HFFc6 (cell line): Measurements from ENCODE around the gene KDM6A. TPM values are rescaled to one million over a fixed set of nuclear protein-coding genes. Genes with fewer than 3 reads are reported as not detected.

ENCODE experiments used
- DNase-seq: peaks from one replicate; pipeline ENCODE4 v3.0.0-alpha.2; 2018
- H3K27ac Mint-ChIP-seq: 2 replicates; pipeline ENCODE4 v1.8.0; 2020; ENCODE audit warnings: mild to moderate bottlenecking, mixed read lengths
- H3K27me3 Mint-ChIP-seq: 2 replicates; pipeline ENCODE4 v1.8.0; 2021; ENCODE audit warnings: mild to moderate bottlenecking, moderate library complexity, mixed read lengths; ENCODE audit not compliant: insufficient read depth
- H3K36me3 Mint-ChIP-seq: 2 replicates; pipeline ENCODE4 v1.8.0; 2021; ENCODE audit warnings: low read depth, mixed read lengths
- H3K4me1 Mint-ChIP-seq: 2 replicates; pipeline ENCODE4 v1.8.0; 2020; ENCODE audit warnings: low read depth, mixed read lengths
- H3K4me3 Mint-ChIP-seq: 2 replicates; pipeline ENCODE4 v1.8.0; 2020; ENCODE audit warnings: mild to moderate bottlenecking, moderate library complexity, mixed read lengths
- H3K9me3 Mint-ChIP-seq: 2 replicates; pipeline ENCODE4 v1.8.0; 2020; ENCODE audit warnings: mild to moderate bottlenecking, mixed read lengths
- total RNA-seq, 6 experiments: library from RNA; stranded (reverse); fragmentation: NEBNext Ultra II Directional; extraction: Animal tissue kit (Norgen Biotek cat#: 25700); gene quantifications; 2 replicates in 1 of 6; 3 replicates in 5 of 6; pipeline ENCODE4 v1.2.3, GENCODE V29; 2021
- TF ChIP-seq, protein P1 (sequence below): fragments of 200-600 bp; sonication (generic); IDR thresholded peaks from 2 replicates; pipeline ENCODE4 v1.5.0; 2021; ENCODE audit warnings: antibody characterized with exemption, mild to moderate bottlenecking

KDM6A gene
- total RNA-seq, 6 experiments from 2014 or later = 6.4 to 14.3 (median 9.0) TPM

DNA sequence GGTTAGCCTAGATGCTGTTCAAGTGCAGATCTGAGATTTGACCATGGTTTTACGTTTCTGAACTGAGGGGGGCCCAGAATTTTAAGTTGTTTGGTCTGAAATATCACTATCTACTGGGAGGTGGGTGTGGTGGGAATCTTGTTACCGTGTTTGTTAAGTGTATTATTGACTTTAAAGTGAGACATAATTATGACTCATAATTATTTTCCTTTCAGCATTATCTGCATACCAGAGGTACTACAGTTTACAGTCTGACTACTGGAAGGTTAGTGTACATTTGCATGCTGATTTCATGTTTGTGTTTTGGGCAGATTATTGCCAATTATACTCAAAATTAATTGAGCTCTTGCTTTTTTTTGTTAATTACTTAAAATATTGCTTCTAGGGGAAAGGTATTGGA is 101.5 kb downstream of the KDM6A start:
- peaks cover 18% of the 10 kb centered on the region for H3K36me3 Mint-ChIP-seq
- no peaks in the 10 kb centered on the region for H3K9me3 Mint-ChIP-seq
- peaks cover 1% of the 10 kb centered on the region; the same call in 1 of the 2 replicates for H3K27me3 Mint-ChIP-seq
- TF ChIP-seq, protein P1, sequence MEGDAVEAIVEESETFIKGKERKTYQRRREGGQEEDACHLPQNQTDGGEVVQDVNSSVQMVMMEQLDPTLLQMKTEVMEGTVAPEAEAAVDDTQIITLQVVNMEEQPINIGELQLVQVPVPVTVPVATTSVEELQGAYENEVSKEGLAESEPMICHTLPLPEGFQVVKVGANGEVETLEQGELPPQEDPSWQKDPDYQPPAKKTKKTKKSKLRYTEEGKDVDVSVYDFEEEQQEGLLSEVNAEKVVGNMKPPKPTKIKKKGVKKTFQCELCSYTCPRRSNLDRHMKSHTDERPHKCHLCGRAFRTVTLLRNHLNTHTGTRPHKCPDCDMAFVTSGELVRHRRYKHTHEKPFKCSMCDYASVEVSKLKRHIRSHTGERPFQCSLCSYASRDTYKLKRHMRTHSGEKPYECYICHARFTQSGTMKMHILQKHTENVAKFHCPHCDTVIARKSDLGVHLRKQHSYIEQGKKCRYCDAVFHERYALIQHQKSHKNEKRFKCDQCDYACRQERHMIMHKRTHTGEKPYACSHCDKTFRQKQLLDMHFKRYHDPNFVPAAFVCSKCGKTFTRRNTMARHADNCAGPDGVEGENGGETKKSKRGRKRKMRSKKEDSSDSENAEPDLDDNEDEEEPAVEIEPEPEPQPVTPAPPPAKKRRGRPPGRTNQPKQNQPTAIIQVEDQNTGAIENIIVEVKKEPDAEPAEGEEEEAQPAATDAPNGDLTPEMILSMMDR = no peak
- no peak overlapping the region for H3K4me3 Mint-ChIP-seq
- peaks cover 21% of the 10 kb centered on the region for H3K4me1 Mint-ChIP-seq
- H3K27ac Mint-ChIP-seq = peak overlapping the region; percentile 34; the same call in 1 of the 2 replicates
- DNase-seq = peak; percentile 8

DNA sequence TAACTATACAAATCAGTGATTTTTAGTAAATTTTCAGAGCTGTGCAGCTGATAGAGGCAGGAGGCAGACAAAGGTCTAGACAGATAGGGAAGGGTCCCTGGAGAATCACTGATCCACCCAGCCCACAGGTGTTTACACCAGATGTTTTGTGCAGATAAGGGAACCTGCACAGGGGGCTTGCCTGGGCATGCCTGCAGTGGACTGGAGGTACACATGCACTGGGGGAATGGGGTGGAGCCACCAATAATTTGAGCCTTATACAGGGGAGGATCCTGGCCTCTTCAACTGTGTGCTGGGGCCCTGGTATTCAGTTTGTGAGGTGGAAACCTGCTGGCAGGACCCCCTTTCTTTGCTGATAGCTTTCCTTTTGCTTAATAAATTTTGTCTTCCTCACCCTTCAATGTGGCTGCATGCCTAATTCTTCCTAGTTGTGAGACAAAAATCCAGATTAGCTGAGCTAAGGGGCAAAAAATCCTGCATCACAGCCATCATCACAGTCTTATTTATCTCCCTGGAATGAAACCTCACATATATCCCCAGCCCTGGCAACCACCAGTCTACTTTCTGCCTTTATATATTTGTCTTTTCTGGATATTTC is 102.8 kb downstream of the KDM6A start:
- Mint-ChIP-seq H3K27me3 (peaks cover 1% of the 10 kb centered on the region; the same call in 1 of the 2 replicates), H3K9me3 (no peaks in the 10 kb centered on the region), H3K4me1 (peaks cover 21% of the 10 kb centered on the region), H3K4me3 (no peak overlapping the region), H3K27ac (peak overlapping the region; percentile 52; the same call in 1 of the 2 replicates), H3K36me3 (peaks cover 18% of the 10 kb centered on the region)
- no peak for DNase-seq
- TF ChIP-seq, protein P1 = no peak

DNA sequence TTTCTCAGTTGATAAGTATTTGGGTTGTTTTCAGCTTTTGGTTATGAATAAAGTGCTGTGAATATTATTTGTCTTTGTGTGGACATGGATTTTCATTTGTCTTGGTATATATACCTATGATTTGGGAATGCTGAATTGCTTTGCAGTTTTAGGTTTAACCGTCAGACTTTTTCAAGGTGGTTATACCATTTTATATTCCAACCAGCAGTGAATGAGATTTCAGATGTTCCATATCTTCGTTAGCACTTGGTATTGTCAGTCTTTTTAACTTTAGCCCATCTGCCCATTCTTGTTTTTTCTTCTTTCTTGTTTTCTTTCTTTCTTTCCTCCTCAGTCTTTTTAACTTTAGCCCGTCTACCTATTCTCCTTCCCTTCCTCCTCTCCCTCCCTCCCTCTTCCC is 106.0 kb downstream of the KDM6A start:
- Mint-ChIP-seq H3K36me3 (peaks cover 15% of the 10 kb centered on the region), H3K27ac (no peak overlapping the region), H3K4me3 (no peak overlapping the region), H3K9me3 (no peaks in the 10 kb centered on the region), H3K27me3 (no peaks in the 10 kb centered on the region), H3K4me1 (peaks cover 18% of the 10 kb centered on the region)
- no peak for DNase-seq
- TF ChIP-seq, protein P1 = no peak

DNA sequence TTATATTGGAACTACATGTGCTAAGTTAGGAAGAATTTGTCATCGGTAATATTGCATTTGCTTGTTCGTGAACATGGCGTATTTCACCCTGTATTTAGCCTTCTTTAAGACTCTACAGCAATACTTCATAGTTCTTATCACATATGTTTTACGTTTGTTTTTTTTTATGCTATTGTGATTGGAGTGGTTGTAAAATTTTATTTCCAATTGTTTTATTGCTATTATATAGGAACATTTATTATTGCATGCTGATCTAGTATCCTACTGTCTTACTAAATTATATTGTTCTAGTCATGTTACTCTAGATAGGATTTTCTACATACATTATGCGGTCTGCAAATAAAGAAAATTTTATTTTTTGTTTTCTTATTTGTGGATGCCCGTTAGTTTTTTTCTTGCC is 107.4 kb downstream of the KDM6A start:
- TF ChIP-seq, protein P1 = no peak
- H3K4me1 Mint-ChIP-seq = peaks cover 5% of the 10 kb centered on the region; the same call in 1 of the 2 replicates

DNA sequence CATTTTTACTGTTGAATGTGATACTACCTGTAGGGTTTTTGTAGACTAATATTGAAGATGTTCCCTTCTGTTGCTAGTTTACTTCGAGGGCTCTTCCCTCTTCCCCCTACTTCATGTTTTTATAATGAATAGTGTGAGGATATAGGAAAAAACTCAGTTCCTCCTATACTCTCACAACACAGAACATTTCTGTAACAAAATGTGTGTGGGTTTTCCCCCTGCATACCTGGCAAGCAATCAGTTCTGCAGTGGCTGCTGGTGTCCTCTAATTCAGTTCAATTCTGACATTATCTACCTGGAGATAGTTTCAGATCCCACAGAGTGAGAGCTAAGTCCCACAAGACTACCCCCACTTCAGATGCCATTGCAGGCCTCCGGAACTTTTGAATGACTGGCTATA is 107.9 kb downstream of the KDM6A start:
- H3K27ac Mint-ChIP-seq = no peak overlapping the region
- no peaks in the 10 kb centered on the region for H3K9me3 Mint-ChIP-seq
- no peak for DNase-seq
- H3K4me3 Mint-ChIP-seq = no peak overlapping the region
- peaks cover 3% of the 10 kb centered on the region; the same call in 1 of the 2 replicates for H3K4me1 Mint-ChIP-seq
- H3K27me3 Mint-ChIP-seq = no peaks in the 10 kb centered on the region
- TF ChIP-seq, protein P1 = no peak
- H3K36me3 Mint-ChIP-seq = peaks cover 3% of the 10 kb centered on the region

More for the DNA sequence above, 107.4 kb downstream of the KDM6A start:
- no peaks in the 10 kb centered on the region for H3K9me3 Mint-ChIP-seq
- H3K36me3 Mint-ChIP-seq = peaks cover 4% of the 10 kb centered on the region
- no peak overlapping the region for H3K4me3 Mint-ChIP-seq
- no peaks in the 10 kb centered on the region for H3K27me3 Mint-ChIP-seq
- no peak overlapping the region for H3K27ac Mint-ChIP-seq
- DNase-seq = no peak
